Activated T-cell treated with anti-CD3 and anti-CD28 coated beads for 48 hours (primary cell): ENCODE data around the gene PIRT.

Experiments
- DNase-seq: peaks from one replicate; pipeline ENCODE4 v3.0.0-alpha.2; 2020; ENCODE audit warnings: low read depth

The PIRT gene

DNA sequence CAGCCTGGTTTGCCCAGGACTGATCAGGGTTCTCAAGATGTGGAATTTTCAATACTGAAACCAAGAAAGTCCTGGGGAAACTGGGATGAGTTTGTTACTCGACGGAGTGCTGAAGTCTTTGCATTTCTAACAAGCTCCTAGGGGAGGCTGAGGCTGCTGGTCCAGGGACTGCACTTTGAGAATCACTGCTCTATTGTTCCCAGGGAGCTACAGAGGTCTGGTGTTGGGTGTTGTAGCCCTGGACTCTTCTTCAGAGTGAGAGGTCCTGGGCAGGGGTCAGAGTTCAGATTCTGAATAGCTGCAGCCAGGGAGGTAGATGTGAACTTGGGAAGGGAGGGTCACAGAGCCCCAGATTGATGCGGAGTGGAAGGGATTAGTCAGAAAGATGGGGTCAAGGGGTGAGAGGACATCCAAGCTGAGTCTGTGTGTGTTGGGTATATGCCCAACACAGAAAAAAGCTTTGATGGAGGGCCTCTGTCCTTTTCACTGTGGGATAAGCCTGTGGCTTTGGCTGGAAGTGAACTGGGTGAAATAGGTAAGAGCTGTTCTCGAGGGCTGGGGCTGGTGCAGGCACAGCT is 48.1 kb downstream of the PIRT start:
- DNase-seq: no peak

DNA sequence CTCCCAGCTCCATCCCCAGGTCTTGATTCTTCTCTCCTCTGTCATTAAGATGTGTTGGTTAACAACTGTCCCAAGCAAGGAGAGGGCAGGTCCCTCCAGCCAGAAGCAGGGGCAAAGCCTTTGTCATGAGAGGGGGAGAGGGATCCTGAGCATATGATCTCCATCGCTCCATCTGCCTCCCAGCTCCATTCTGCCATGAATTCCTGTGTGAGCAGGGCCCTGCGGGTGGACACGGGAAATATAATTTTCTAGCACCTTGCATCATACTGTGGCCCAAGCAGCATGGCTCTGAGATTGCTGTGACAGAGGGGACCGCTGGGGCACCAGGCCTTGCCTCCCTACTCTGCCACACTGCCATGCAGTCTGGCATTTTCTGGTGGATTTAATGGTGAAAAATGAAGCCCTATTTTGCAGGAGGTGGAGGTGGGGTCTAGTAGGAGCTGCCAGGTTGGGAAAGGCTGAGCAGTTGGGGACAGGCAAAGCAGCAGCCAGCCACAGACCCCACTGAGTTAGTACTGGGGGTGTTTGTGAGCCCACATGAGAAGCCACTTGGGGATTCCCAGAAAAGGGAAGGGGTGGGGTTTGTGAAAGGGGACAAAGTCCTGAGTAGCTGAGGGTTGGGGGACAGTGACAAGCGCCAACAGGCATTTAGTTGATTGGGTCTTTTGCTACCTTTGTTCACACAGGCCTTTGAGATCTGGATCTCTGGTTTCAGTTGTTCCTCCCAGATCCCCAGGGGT is 50.4 kb downstream of the PIRT start:
- no peak for DNase-seq

DNA sequence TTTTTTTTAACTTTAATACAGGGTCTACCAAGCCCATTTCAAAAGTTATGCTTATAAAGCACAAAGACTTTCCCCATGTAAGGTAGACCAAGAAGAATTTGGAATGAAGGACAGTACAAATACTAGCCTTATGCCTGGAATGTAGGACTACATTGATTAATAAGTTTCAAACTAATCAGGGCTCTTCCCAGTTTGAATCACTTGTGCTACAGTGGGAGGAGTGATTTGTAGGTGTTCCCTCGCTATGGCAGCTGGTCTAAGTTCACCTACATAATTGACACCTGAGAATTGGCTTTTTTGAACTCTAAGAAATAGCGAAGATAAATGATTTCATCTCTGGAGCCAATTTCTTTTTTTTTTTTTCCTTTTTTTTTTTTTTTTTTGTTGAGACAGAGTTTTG is 52.6 kb downstream of the PIRT start:
- no peak for DNase-seq

DNA sequence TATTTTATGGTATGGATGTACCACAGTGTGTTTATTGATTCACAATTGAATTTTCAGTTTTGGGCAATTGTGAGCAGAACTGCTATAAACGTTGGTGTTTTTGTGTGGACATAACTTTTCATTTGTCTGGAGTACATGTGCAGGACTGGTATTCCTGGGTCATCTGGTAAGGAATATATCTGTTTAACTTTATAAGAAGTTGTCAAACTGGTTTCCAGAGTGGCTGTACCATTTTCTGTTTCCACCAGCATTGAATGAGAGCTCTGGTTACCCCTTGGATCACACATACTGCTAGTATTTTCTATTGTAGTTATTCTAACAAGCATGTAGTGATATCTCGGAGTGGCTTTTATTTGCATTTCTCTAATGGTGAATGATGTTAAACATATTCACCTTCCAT is 58.3 kb downstream of the PIRT start:
- no peak for DNase-seq

DNA sequence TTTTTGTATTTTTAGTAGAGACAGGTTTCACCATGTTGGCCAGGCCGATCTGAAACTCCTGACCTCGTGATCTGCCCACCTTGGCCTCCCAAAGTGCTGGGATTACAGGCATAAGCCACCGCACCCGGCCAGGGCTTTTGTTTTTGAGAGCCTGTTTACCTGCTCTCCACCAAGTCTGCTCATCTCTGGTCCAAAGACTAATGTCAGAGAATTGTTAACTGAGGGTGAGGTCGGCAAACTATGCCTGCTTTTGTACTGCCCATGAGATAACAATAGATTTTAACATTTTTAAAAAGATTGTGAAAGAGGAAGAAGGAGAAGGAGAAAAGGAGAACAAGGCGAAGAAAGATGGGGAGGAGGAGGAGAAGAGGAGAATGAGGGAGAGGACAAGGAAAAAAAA is 60.0 kb downstream of the PIRT start:
- no peak for DNase-seq

DNA sequence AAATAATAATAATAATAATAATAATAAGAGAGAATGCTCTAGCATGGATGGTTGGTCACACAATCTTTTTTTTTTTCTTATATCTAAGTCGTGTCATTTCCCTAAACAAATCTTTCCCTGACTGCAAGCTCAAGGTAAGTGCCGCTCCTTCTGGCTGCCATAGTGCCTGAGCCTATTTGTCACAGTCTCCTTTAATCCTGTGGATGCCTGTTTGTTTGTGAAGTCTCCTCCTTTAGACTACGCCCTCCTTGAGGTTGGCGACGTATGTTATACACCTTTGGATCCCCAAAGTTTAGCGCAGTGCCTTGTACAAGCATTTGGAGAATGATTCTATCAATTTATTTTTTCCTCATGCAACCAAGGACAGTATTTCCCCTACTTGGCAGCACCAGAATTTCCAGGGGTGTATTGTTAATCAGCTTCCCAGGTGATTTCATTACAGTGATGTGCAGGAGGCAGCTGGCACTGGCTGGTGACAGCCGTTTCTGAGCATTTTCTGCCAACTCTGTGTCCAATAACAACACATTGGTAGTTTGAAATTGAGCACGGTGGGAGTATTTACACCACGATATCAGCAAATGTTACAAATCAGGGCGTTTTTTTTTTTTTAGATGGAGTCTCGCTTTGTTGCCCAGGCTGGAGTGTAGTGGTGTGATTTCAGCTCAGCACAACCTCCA is 60.6 kb downstream of the PIRT start:
- DNase-seq: no peak

DNA sequence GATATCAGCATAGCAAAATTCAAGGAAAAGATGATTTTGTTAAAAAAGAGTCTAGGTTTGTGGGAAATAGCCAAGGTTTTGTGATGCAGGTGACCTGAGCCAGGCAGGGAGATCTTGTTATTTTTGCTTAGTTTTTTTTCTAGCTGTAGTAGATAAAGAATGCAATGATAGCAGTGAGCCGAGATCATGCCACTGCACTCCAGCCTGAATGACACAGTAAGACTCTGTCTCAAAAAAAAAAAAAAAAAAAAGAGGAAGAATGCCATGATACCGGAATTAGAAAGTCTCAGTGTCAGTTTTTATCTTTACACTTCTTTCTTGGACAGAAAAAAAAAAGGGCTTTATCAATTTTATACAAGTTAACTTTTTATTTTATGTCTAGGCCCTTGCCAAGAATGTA is 61.5 kb downstream of the PIRT start:
- DNase-seq: no peak

DNA sequence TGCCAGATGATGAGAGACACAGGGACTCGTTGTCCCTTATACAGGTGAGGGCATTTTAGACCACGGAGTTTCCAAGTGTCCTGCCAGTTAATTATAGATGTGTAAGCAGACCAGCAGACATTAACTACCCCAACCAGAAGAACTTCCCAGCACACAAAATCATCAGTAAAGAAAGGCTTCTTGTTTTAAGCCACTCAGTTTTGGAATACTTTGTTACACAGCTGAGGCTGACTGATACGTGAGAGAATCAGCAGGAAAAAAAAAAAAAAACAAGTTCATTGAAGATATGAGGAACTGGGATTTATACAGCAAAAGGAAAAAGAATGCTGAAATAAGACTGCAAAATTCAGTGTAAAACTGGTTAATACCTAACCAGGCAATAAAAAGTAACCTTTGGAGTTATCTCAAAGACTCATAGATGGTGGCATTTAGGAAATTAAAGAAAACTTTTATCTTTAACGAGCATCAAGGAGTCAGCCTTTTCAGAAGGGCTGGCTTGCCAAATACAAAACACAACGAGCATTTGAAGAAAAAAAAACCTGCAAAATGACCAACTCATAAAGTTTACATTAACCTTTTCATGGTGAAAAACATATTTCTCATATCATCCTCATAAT is 62.0 kb downstream of the PIRT start:
- no peak for DNase-seq

DNA sequence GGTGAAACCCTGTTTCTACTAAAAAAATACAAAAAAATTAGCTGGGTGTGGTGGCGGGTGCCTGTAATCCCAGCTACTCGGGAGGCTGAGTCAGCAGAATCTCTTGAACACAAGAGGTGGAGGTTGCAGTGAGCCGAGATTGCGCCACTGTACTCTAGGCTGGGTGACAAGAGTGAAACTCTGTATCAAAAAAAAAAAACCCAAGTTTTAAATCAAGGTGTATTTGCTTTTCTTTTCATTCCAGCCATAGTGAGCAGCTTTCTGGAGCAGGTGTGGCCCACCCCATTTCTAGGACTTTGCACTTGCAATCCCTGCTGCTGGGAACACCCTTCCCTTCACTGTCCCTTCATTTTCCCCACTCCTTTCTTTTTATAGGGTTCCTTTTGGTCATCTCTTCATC is 62.8 kb downstream of the PIRT start:
- no peak for DNase-seq

DNA sequence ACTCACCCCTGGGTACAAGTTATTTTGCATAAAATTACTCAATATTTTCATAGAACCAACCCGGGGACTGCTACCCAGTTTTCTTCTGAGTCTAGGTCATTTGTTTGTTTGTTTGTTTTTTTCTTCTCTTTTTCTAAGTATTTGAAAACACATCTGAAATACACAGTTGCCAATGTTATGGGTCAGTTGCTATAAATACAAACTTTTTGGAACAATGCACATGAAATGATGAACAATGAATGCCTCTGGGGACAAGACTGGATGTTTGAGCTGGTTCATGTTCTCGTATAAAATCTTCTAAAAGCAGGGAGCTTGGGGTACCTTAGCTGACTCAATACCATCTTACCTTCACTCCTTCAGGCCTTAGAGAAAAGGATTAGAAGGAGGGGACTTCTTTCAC is 64.5 kb downstream of the PIRT start:
- no peak for DNase-seq
